Thoracic aorta endothelial cell (primary cell): ENCODE results near the gene RAP1GAP2. TPM values are rescaled to one million over a fixed set of nuclear protein-coding genes. Genes with fewer than 3 reads are reported as not detected.

ENCODE experiments used
- small RNA-seq: library from RNA; depleted of rRNA; stranded (forward); fragments of <200 nt; gene quantifications from one replicate; pipeline ENCODE3, GENCODE V24; 2012
- total RNA-seq: library from RNA; depleted of rRNA; stranded (reverse); fragments of >200 nt; gene quantifications from 2 replicates; pipeline ENCODE4 v1.2.3, GENCODE V29; 2012

RAP1GAP2 gene
- 0.29 and 9.0 TPM in 2 replicates for total RNA-seq

GRCh38 chr17:2796164-2797125, at the start of gene RAP1GAP2:
TSS of gene RAP1GAP2 (plus strand) at chr17:2796438. CDS start at chr17:2796528, 90 bp downstream.

DNA sequence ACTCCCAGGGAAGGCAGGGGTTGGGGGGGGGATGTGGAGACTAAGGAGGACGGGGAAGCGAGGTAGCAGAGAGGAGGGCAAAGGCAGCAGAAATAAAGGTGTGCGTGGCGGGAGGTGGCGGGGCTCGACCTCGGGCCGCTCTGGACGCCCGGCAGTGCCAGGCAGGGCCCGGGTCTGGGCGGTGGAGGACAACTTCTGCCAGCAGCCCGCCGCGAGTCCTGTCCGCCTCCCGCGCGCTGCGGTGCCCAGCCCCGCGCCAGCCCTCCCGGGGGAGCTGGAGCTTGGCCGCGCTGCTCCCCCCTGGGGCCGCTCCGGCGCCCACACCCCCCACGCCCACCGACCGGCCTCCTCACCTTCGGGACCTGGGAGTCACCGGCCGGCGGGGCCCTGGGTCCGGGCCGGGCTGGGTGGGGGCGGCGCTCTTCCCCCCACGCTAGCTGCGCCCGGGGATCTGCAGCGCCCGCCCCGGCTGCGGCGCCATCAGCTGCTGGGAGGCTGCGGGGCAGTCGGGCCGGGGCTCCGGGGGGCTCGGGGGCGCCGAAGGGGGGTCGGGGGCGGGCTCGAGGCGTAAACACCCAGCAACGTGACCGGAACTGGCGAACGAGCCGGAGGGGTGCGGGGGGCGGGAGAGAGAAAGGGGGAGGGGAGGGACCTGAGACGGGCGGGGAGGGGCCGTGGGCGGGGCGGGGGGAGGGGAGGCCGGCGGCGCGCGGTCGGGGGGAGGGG, 47.0 kb upstream of the RAP1GAP2 start, which contains the start of gene CCDC92B:
TSS of gene CCDC92B (minus strand) at position 595 of the 726 bp plus-strand sequence. CDS start 14,507 bp downstream, outside the sequence.

DNA sequence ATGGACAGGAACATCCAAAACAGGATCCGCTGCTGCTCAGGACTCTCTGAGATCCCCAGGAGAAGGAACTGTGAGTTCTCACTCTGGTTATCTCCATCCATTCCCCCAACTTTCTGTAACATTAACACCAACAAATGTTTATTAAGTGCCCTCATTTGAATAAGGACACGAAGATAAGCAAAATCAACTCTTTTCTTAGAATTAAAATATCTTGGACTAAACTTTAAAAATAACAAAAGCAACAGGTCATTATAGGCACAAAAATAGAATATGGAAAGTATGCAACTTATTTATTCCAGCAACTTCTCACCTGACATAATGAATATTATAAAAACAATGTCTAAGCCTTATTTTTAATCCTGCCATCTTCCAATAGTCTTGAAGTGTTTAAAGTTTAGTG, 267.3 kb downstream of the RAP1GAP2 start, which contains the start of gene OR1D5:
TSS of gene OR1D5 (minus strand) at position 101 of the 400 bp plus-strand sequence. CDS start at position 101, 0 bp downstream.

Small RNA genes within 50 kb of the gene (small RNA-seq; reads per million reads assigned to genes)
- gene MIR1253 (not detected), gene hsa-mir-1253 (not detected)

Other genes with a start within 250 kb of the RAP1GAP2 start
- gene PAFAH1B1, start 202.8 kb upstream of the RAP1GAP2 start, total RNA-seq = 167 and 191 TPM in 2 replicates
- 72.2 and 78.3 TPM in 2 replicates for gene CLUH, start 84.7 kb upstream of the RAP1GAP2 start, total RNA-seq
- gene CCDC92B, start 46.8 kb upstream of the RAP1GAP2 start, total RNA-seq = under 0.01 TPM in 1 of 2 replicates, not detected in the other